GM12878 (cell line): Measurements from ENCODE around the gene POLK. TPM values are rescaled to one million over a fixed set of nuclear protein-coding genes. Genes with fewer than 3 reads are reported as not detected.

Experiments used
- ATAC-seq: fragments of 200-7000 bp; cut with Tn5 transposase; 3 replicates; pipeline ENCODE4 v1.9.1; 2020; ENCODE audit warnings: mild to moderate bottlenecking, moderate library complexity
- BruUV-seq: library from RNA; stranded (reverse); fragments of 400-500 nt; replicated peaks from 2 replicates; lab custom pipeline; 2021; lab: Mats Ljungman, UMichigan
- CTCF ChIA-PET: fragments of 300-600 bp; sonication (Branson Sonifier 250); formaldehyde crosslinking; extraction: SDS; loops from one replicate; lab custom pipeline; 2021; ENCODE audit warnings: inconsistent platforms; lab: Yijun Ruan, JAX
- POLR2A ChIA-PET: fragments of 350-600 bp; formaldehyde crosslinking; extraction: SDS; loops from one replicate; lab custom pipeline; 2021; ENCODE audit warnings: inconsistent platforms; lab: Charles Lee
- RAD21 ChIA-PET: fragments of 300-600 bp; sonication (Branson Sonifier 250); formaldehyde crosslinking; loops from one replicate; lab custom pipeline; 2023; ENCODE audit warnings: antibody characterized with exemption; ENCODE audit not compliant: unreplicated experiment; lab: Charles Lee
- SMC1A ChIA-PET: fragments of 300-600 bp; sonication (Branson Sonifier 250); formaldehyde crosslinking; loops from one replicate; lab custom pipeline; 2023; ENCODE audit not compliant: unreplicated experiment, uncharacterized antibody; lab: Charles Lee
- DNase-seq: peaks from one replicate; pipeline ENCODE4 v3.0.0-alpha.2; 2011; ENCODE audit warnings: low read depth, low spot score
- FAIRE-seq: peaks from 3 replicates; lab custom pipeline; 2011; peaks lifted over from hg19 to GRCh38; lab: Jason Lieb, UNC
- H2AFZ ChIP-seq: 2 replicates; pipeline ENCODE4 v1.6.0; 2011; ENCODE audit warnings: low read depth, low read length, control low read depth; ENCODE audit not compliant: control insufficient read depth
- H3K27ac ChIP-seq: 2 replicates; pipeline ENCODE4 v1.5.1; 2011; ENCODE audit warnings: control low read depth; ENCODE audit not compliant: control insufficient read depth, insufficient read depth
- H3K27me3 ChIP-seq, 2 experiments: replicated peaks in 1 of 2; 2 replicates each; pipeline versions ENCODE4 v1.6.0 to v1.6.1; 2011; ENCODE audit warnings: low read length in 1 of 2; ENCODE audit not compliant: control insufficient read depth in 2 of 2, insufficient read depth in 2 of 2
- H3K36me3 ChIP-seq, 2 experiments: 2 replicates each; pipeline ENCODE4 v1.5.1; 2011; ENCODE audit warnings: low read length in 1 of 2; ENCODE audit not compliant: control insufficient read depth in 2 of 2, insufficient read depth in 2 of 2
- H3K4me1 ChIP-seq: 2 replicates; pipeline ENCODE4 v1.6.1; 2011; ENCODE audit warnings: mild to moderate bottlenecking, low read length, moderate library complexity, mixed read lengths; ENCODE audit not compliant: control insufficient read depth, insufficient read depth
- H3K4me2 ChIP-seq: 2 replicates; pipeline ENCODE4 v1.6.0; 2011; ENCODE audit warnings: control low read depth; ENCODE audit not compliant: control insufficient read depth, insufficient read depth
- H3K4me3 ChIP-seq: fragments of 200-600 bp; sonication (generic); 2 replicates; pipeline ENCODE4 v1.5.1; 2016
- H3K79me2 ChIP-seq: 2 replicates; pipeline ENCODE4 v1.6.0; 2011; ENCODE audit warnings: low read length; ENCODE audit not compliant: control insufficient read depth, insufficient read depth
- H3K9ac ChIP-seq: 2 replicates; pipeline ENCODE4 v1.8.0; 2011; ENCODE audit warnings: low read length, control low read depth, mixed read lengths; ENCODE audit not compliant: control insufficient read depth, insufficient read depth
- H3K9me3 ChIP-seq: replicated peaks from 3 replicates; pipeline ENCODE4 v1.5.1; 2011; ENCODE audit warnings: mild to moderate bottlenecking, low read length; ENCODE audit not compliant: control insufficient read depth, insufficient read depth
- H4K20me1 ChIP-seq: 2 replicates; pipeline ENCODE4 v1.6.0; 2011; ENCODE audit not compliant: control insufficient read depth, insufficient read depth
- MEF2A ChIP-seq: IDR thresholded peaks from 2 replicates; pipeline ENCODE4 v1.6.1; 2011; ENCODE audit warnings: low read depth, mild to moderate bottlenecking, low read length, moderate library complexity; ENCODE audit not compliant: insufficient read depth
- MYC ChIP-seq: IDR thresholded peaks from 2 replicates; pipeline ENCODE4 v1.6.1; 2011; ENCODE audit warnings: mild to moderate bottlenecking, low read length, moderate library complexity, inconsistent platforms; ENCODE audit not compliant: insufficient read depth, insufficient replicate concordance, insufficient read length, severe bottlenecking
- PBX3 ChIP-seq: IDR thresholded peaks from 2 replicates; pipeline ENCODE4 v1.6.1; 2011; ENCODE audit warnings: mild to moderate bottlenecking, low read depth, low read length, moderate library complexity; ENCODE audit not compliant: insufficient replicate concordance
- STAT3 ChIP-seq: IDR thresholded peaks from 2 replicates; pipeline ENCODE4 v1.6.1; 2011; ENCODE audit warnings: low read depth, low read length, improper control_type of control experiment
- TCF7 ChIP-seq: IDR thresholded peaks from 2 replicates; pipeline ENCODE4 v1.6.1; 2014; ENCODE audit warnings: antibody characterized with exemption, borderline replicate concordance
- WGBS: methylation state at CpG from one replicate; pipeline ENCODE4 v1.1.6; 2016; ENCODE audit warnings: low lambda C conversion rate; ENCODE audit not compliant: insufficient replicate concordance, insufficient coverage; ENCODE audit errors: missing lambda C conversion rate; 5-methylcytosine and 5-hydroxymethylcytosine counted together
- in situ Hi-C: fragments of 300-500 bp; cut with MboI; formaldehyde crosslinking; loops from 9 replicates; pipeline ENCODE4 v1.14.3; 2018; ENCODE audit warnings: mixed read lengths
- intact Hi-C: fragments of 100-400 bp; cut with micrococcal nuclease; formaldehyde crosslinking; loops from one replicate; pipeline ENCODE4 v1.14.2; 2022; ENCODE audit not compliant: unreplicated experiment
- polyA plus RNA-seq, 11 experiments: library from polyadenylated mRNA; depleted of rRNA in 4 of 11; unstranded in 6 of 11; stranded (reverse) in 5 of 11; fragments of >200 nt; fragmentation: Nextera tagmentation in 4 of 11; fragmentation: Illumina TruSeq in 1 of 11; extraction: Ambion mirVana in 4 of 11; extraction: Trizol in 1 of 11; gene quantifications; 1 replicate in 1 of 11; 2 replicates in 10 of 11; pipeline versions ENCODE4 v1.2.1 to v1.2.3, GENCODE V29; 2011 to 2016; ENCODE audit warnings: inconsistent platforms in 2 of 11, missing spikeins in 2 of 11, low read depth in 1 of 11
- total RNA-seq, 4 experiments: library from RNA; depleted of rRNA in 3 of 4; stranded (reverse); fragments of >200 nt in 3 of 4; fragmentation: Illumina TruSeq in 1 of 4; extraction: Trizol in 1 of 4; gene quantifications; 2 replicates each; pipeline versions ENCODE4 v1.2.1 to v1.2.3, GENCODE V29; 2013 to 2021

POLK gene
- total and polyA plus RNA-seq, 10 of the 15 experiments (the other 5 are each of a cell fraction or from before 2014, with no cell fraction given) = 10.4 to 47.6 (median 29.0) TPM

DNA sequence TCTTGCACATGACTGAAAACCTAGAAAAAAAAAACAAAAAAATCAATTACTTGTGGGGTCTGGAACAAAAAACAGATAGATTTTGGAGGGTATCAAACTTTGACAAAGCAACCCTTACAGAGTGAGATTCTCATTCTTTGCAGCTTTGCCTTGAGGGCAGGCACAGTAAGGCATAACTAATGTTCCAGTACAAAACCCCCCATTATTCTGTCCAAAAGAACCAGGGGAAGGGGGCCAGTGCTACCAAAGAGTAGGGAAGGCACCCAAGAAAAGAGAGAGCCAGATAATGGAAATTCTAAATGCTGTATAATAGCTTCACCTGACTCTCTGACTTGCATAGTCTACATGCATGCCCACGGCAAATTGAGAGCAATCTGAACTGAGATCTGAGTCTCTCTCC is 12.9 kb downstream of the POLK start:
- Histone ChIP-seq H3K27me3 (no peaks in the 10 kb centered on the region), H4K20me1 (no peaks in the 10 kb centered on the region), H3K36me3 (peaks cover 0 to 2% of the 10 kb centered on the region in 2 experiments; a peak in 2 of 4 replicates), H3K9ac (no peak overlapping the region; the same call in 1 of the 2 replicates), H3K4me1 (peaks cover 34% of the 10 kb centered on the region), H3K4me3 (no peak overlapping the region), H3K79me2 (peaks cover 86% of the 10 kb centered on the region)
- no peak for FAIRE-seq
- ATAC-seq = peak; percentile 56
- DNase-seq = no peak
- RAD21 ChIA-PET = interaction anchor here (0.7 to 1.9 kb wide), 7 partner anchors 9 to 155 kb away, joined by 3 to 16 read pairs (median 3); partner anchors contain the start of gene POLK
- in situ Hi-C loops = no loop called here
- BruUV-seq = no TSS peak
- intact Hi-C loops = no loop called here
- POLR2A ChIA-PET = interaction anchor here (0.8 to 1.5 kb wide), 6 partner anchors 10 to 51 kb away, joined by 3 to 7 read pairs (median 4); no protein-coding TSS in a partner anchor
- 48% methylated on average over 1 of the region's 1 CpG for WGBS
- SMC1A ChIA-PET = interaction anchor here (0.6 to 2.7 kb wide), 11 partner anchors 9 to 156 kb away, joined by 3 to 26 read pairs (median 5); partner anchors contain the start of gene POLK
- CTCF ChIA-PET = interaction anchor here (0.7 to 1.4 kb wide), 5 partner anchors 15 to 51 kb away, joined by 3 to 4 read pairs (median 4); no protein-coding TSS in a partner anchor
- no peak for TF ChIP-seq MEF2A
- no peak for TF ChIP-seq MYC
- TF ChIP-seq TCF7 = no peak
- no peak for TF ChIP-seq PBX3
- no peak for TF ChIP-seq STAT3
- TF ChIP-seq, all 136 proteins: peak for 0
- Histone ChIP-seq H3K27ac (peak overlapping the region; percentile 59; the same call in 1 of the 2 replicates), H3K9me3 (peaks cover 18% of the 10 kb centered on the region), H2AFZ (no peak overlapping the region), H3K4me2 (peak overlapping the region; percentile 45)
